Measurements from ENCODE around the gene TRAIP. TPM values are rescaled to one million over a fixed set of nuclear protein-coding genes. Genes with fewer than 3 reads are reported as not detected.

Gene TRAIP
- total RNA-seq, 4 donors from 2014 or later, result 1.5 to 17.4 (median 4.0) TPM

GRCh38 chr3:49901366-49902339 lies 45.3 kb upstream of the TRAIP start:
- no peak for DNase-seq
- Histone ChIP-seq H3K4me1 (no peaks in the 10 kb centered on the region), H3K27me3 (no peaks in the 10 kb centered on the region), H3K36me3 (no peaks in the 10 kb centered on the region), H3K4me3 (no peak overlapping the region), H3K9me3 (no peaks in the 10 kb centered on the region), H3K27ac (no peak overlapping the region)
- TF ChIP-seq CTCF (IDR thresholded peaks at IDR 0.05), result no peak
- TF ChIP-seq POLR2A (IDR thresholded peaks at IDR 0.05), result no peak
- intact Hi-C loops (cut with DNase I; ENCODE audit: low total_unique reads), result no loop called here

DNA sequence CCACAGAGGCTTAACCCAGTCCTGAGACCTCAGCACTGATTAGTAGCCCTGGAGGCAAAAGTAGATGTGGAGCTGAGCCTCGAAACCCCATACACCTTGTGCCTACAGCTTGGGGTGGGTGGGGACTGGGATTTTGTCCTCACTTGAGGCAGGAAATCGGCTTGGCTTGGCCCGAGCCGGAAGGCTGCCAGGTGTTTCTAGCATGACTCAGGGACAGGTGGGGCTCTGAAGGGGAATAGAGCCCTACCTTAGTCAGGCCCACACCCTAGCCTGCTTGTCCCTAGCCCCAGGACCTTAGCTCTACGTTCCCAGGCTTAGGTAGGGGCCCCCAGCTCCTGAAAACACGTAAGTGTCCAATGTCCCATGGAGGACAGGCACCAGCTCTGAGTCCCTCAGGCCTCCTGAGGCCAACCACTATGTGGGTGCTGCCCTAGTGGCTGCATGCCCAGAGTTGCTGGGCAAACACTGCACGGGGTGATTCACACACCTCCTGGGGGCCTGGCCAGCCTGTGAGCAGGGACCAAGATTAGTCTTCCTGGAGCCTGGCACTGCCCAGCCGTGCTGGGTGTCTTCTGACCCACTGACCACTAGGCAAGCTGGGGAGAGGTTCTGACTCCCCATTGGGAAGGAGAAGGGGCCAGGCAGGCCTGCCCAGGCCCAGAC lies 44.3 kb upstream of the TRAIP start:
- Histone ChIP-seq H3K27me3 (no peaks in the 10 kb centered on the region), H3K36me3 (no peaks in the 10 kb centered on the region), H3K27ac (no peak overlapping the region), H3K4me1 (no peaks in the 10 kb centered on the region), H3K9me3 (no peaks in the 10 kb centered on the region), H3K4me3 (no peak overlapping the region)
- no peak for DNase-seq
- intact Hi-C loops (cut with DNase I; ENCODE audit: low total_unique reads), result no loop called here
- TF ChIP-seq POLR2A (IDR thresholded peaks at IDR 0.05), result no peak
- no peak for TF ChIP-seq CTCF (IDR thresholded peaks at IDR 0.05)

DNA sequence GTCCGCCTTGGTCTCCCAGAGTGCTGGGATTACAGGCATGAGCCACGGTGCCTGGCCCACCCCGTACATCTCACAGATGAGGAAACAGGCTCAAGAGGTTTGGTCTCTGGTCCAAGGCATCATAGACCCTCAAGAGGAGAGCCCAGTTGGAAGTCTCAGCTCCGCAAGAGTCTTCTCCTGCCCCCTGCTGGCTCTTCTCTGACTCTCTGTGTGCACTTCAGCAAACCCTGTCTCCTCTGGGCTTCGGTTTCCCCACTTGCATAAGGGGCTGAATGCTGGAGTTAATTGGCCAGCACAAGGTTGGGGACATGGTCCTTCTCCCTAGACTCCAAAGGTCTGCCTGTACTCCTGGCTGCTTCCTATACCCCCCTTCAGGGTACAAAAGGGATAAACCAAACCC lies 43.5 kb upstream of the TRAIP start:
- intact Hi-C loops (cut with DNase I; ENCODE audit: low total_unique reads), result no loop called here
- no peak overlapping the region for H3K27ac ChIP-seq
- H3K27me3 ChIP-seq, result no peaks in the 10 kb centered on the region
- no peaks in the 10 kb centered on the region for H3K4me1 ChIP-seq
- DNase-seq, result no peak
- no peak overlapping the region for H3K4me3 ChIP-seq
- H3K36me3 ChIP-seq, result no peaks in the 10 kb centered on the region
- TF ChIP-seq POLR2A (IDR thresholded peaks at IDR 0.05) (no peak), CTCF (IDR thresholded peaks at IDR 0.05) (no peak)
- no peaks in the 10 kb centered on the region for H3K9me3 ChIP-seq

DNA sequence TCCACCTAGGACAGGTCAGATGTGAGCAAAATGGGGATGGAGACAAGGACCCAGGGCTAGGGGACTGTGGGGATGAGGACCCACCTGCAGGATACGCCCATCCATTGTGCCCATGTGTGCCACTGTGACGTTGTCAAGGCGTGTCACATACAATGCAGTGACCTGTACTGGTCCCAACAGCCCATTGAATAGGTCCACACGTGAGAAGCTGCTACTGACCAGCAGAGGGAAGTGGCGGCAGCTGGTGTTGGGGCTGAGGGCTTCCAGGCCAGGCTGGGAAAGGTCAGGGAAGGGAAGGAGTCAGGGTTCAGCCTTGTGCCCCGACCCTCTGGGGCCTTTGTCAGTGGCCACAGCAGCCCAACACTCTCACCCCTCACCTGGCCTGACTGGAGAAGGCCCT lies 42.6 kb upstream of the TRAIP start:
- TF ChIP-seq CTCF (IDR thresholded peaks at IDR 0.05) (no peak), POLR2A (IDR thresholded peaks at IDR 0.05) (no peak)
- H3K27ac ChIP-seq, result no peak overlapping the region
- H3K9me3 ChIP-seq, result no peaks in the 10 kb centered on the region
- no peak overlapping the region for H3K4me3 ChIP-seq
- H3K4me1 ChIP-seq, result no peaks in the 10 kb centered on the region
- DNase-seq, result no peak
- no peaks in the 10 kb centered on the region for H3K27me3 ChIP-seq
- intact Hi-C loops (cut with DNase I; ENCODE audit: low total_unique reads), result no loop called here
- H3K36me3 ChIP-seq, result no peaks in the 10 kb centered on the region

- no peak overlapping the region for H3K4me3 ChIP-seq
Measured at GRCh38 chr3:49896345-49896744, 40.0 kb upstream of the TRAIP start.

More at GRCh38 chr3:49896345-49896744, 40.0 kb upstream of the TRAIP start:
- intact Hi-C loops (cut with DNase I; ENCODE audit: low total_unique reads), result no loop called here
- Histone ChIP-seq H3K9me3 (no peaks in the 10 kb centered on the region), H3K27me3 (no peaks in the 10 kb centered on the region), H3K4me1 (no peaks in the 10 kb centered on the region), H3K36me3 (no peaks in the 10 kb centered on the region), H3K27ac (no peak overlapping the region)
- TF ChIP-seq CTCF (IDR thresholded peaks at IDR 0.05), result no peak
- no peak for TF ChIP-seq POLR2A (IDR thresholded peaks at IDR 0.05)
- no peak for DNase-seq
